Neural progenitor cell (in vitro differentiated cells): Measurements from ENCODE around the gene TNIP1. TPM values are rescaled to one million over a fixed set of nuclear protein-coding genes. Genes with fewer than 3 reads are reported as not detected.

Experiments used
- DNase-seq: peaks from one replicate; pipeline ENCODE4 v3.0.0-alpha.2; 2016; ENCODE audit warnings: low spot score
- H2AFZ ChIP-seq: fragments of 200-600 bp; sonication (generic); replicated peaks from 2 replicates; pipeline ENCODE4 v1.6.1; 2016; ENCODE audit warnings: antibody characterized with exemption
- H3F3A ChIP-seq: fragments of 200-600 bp; sonication (generic); 2 replicates; pipeline ENCODE4 v1.6.1; 2016; ENCODE audit warnings: antibody characterized with exemption, low read depth
- H3K27ac ChIP-seq: fragments of 200-600 bp; sonication (generic); 2 replicates; pipeline ENCODE4 v1.5.1; 2016; ENCODE audit warnings: mild to moderate bottlenecking
- H3K27me3 ChIP-seq: fragments of 200-600 bp; sonication (generic); 2 replicates; pipeline ENCODE4 v1.6.1; 2016; ENCODE audit warnings: mild to moderate bottlenecking, moderate library complexity
- H3K36me3 ChIP-seq: fragments of 200-600 bp; sonication (generic); 2 replicates; pipeline ENCODE4 v1.5.1; 2016
- H3K4me1 ChIP-seq: fragments of 200-600 bp; sonication (generic); 2 replicates; pipeline ENCODE4 v1.6.1; 2016; ENCODE audit warnings: mixed run types
- H3K4me2 ChIP-seq: fragments of 200-600 bp; sonication (generic); 2 replicates; pipeline ENCODE4 v1.6.1; 2016
- H3K4me3 ChIP-seq: fragments of 200-600 bp; sonication (generic); 2 replicates; pipeline ENCODE4 v1.5.1; 2016
- H3K79me2 ChIP-seq: fragments of 200-600 bp; sonication (generic); 2 replicates; pipeline ENCODE4 v1.6.1; 2016; ENCODE audit warnings: low read depth
- H3K9ac ChIP-seq: fragments of 200-600 bp; sonication (generic); 2 replicates; pipeline ENCODE4 v1.6.1; 2016
- H3K9me3 ChIP-seq: fragments of 200-600 bp; sonication (generic); 2 replicates; pipeline ENCODE4 v1.5.1; 2016; ENCODE audit warnings: low read depth
- H4K20me1 ChIP-seq: fragments of 200-600 bp; sonication (generic); 2 replicates; pipeline ENCODE4 v1.6.1; 2016; ENCODE audit warnings: low read depth
- H3K27ac Mint-ChIP-seq: 3 replicates; pipeline ENCODE4 v1.8.0; 2021; ENCODE audit warnings: mixed read lengths
- H3K27me3 Mint-ChIP-seq: 2 replicates; pipeline ENCODE4 v1.8.0; 2022; ENCODE audit warnings: low read depth, mild to moderate bottlenecking, inconsistent platforms, moderate library complexity, mixed read lengths; ENCODE audit not compliant: insufficient read depth
- H3K36me3 Mint-ChIP-seq: 3 replicates; pipeline ENCODE4 v1.8.0; 2021; ENCODE audit warnings: mixed read lengths
- H3K4me1 Mint-ChIP-seq: 3 replicates; pipeline ENCODE4 v1.8.0; 2021; ENCODE audit warnings: mixed read lengths
- H3K4me3 Mint-ChIP-seq: 3 replicates; pipeline ENCODE4 v1.8.0; 2021; ENCODE audit warnings: mild to moderate bottlenecking, moderate library complexity, mixed read lengths
- H3K9me3 Mint-ChIP-seq: 3 replicates; pipeline ENCODE4 v1.8.0; 2020; ENCODE audit warnings: mixed read lengths
- CTCF ChIP-seq: fragments of 200-600 bp; sonication (generic); IDR thresholded peaks from 2 replicates; pipeline ENCODE4 v1.5.1; 2017; ENCODE audit warnings: antibody characterized with exemption, mild to moderate bottlenecking
- EZH2 ChIP-seq: fragments of 200-600 bp; sonication (generic); IDR thresholded peaks from 2 replicates; pipeline ENCODE4 v1.6.1; 2017; ENCODE audit warnings: antibody characterized with exemption, mild to moderate bottlenecking, moderate library complexity
- EZH2phosphoT487 ChIP-seq: fragments of 200-600 bp; sonication (generic); IDR thresholded peaks from 2 replicates; pipeline ENCODE4 v1.6.1; 2017; ENCODE audit warnings: antibody characterized with exemption
- total RNA-seq: library from RNA; depleted of rRNA; stranded (reverse); fragments of >200 nt; gene quantifications from 2 replicates; pipeline ENCODE4 v1.2.3, GENCODE V29; 2015; ENCODE audit warnings: low replicate concordance

TNIP1 gene
- total RNA-seq, 1 donor from 2014 or later, result 33.5 TPM

- Mint-ChIP-seq H3K4me3 (no peak overlapping the region), H3K27me3 (peaks cover 4% of the 10 kb centered on the region), H3K9me3 (no peaks in the 10 kb centered on the region), H3K27ac (no peak overlapping the region), H3K4me1 (peaks cover under 1% of the 10 kb centered on the region), H3K36me3 (peaks cover 7% of the 10 kb centered on the region)
- Histone ChIP-seq H3K4me3 (no peak overlapping the region), H3K4me2 (no peak overlapping the region), H3K27me3 (peaks cover 9% of the 10 kb centered on the region), H3K27ac (no peak overlapping the region), H3K9me3 (no peaks in the 10 kb centered on the region), H3K4me1 (no peaks in the 10 kb centered on the region), H3K36me3 (no peaks in the 10 kb centered on the region), H3K9ac (no peak overlapping the region), H4K20me1 (no peaks in the 10 kb centered on the region), H3K79me2 (no peaks in the 10 kb centered on the region), H2AFZ (no peak overlapping the region), H3F3A (no peaks in the 10 kb centered on the region)
- TF ChIP-seq EZH2 (no peak), EZH2phosphoT487 (no peak), CTCF (no peak)
- no peak for DNase-seq
Observed at GRCh38 chr5:151026088-151026487, 54.7 kb downstream of the TNIP1 start.

DNA sequence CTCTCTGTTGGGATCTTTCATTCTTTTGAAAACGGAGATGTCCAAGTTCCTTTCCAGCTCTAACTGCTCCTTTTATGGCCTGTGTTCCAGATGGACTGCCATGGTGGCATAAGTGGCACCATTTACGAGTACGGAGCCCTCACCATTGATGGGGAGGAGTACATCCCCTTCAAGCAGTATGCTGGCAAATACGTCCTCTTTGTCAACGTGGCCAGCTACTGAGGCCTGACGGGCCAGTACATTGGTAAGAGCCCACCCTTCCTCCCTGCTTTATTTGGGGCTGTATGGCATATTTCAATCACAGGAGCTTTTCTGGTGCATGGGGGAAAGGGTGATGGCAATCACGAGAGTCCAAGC is 55.6 kb downstream of the TNIP1 start:
- no peaks in the 10 kb centered on the region for H3K79me2 ChIP-seq
- peaks cover 4% of the 10 kb centered on the region for H3K4me1 Mint-ChIP-seq
- H3K9ac ChIP-seq, result no peak overlapping the region
- H3K36me3 ChIP-seq, result no peaks in the 10 kb centered on the region
- no peak overlapping the region for H3K4me3 Mint-ChIP-seq
- no peak overlapping the region for H3K27ac Mint-ChIP-seq
- H3K9me3 ChIP-seq, result no peaks in the 10 kb centered on the region
- no peaks in the 10 kb centered on the region for H3K9me3 Mint-ChIP-seq
- TF ChIP-seq EZH2phosphoT487 (no peak), CTCF (no peak), EZH2 (no peak)
- no peaks in the 10 kb centered on the region for H4K20me1 ChIP-seq
- H3F3A ChIP-seq, result no peaks in the 10 kb centered on the region
- peaks cover 7% of the 10 kb centered on the region for H3K36me3 Mint-ChIP-seq
- no peak for DNase-seq
- H3K27me3 ChIP-seq, result peaks cover 15% of the 10 kb centered on the region
- no peak overlapping the region for H3K27ac ChIP-seq
- peaks cover 4% of the 10 kb centered on the region for H3K27me3 Mint-ChIP-seq
- H3K4me2 ChIP-seq, result no peak overlapping the region
- no peak overlapping the region for H2AFZ ChIP-seq
- no peak overlapping the region for H3K4me3 ChIP-seq
- no peaks in the 10 kb centered on the region for H3K4me1 ChIP-seq

GRCh38 chr5:151024440-151025249 is 56.2 kb downstream of the TNIP1 start:
- H3K27me3 Mint-ChIP-seq, result peaks cover 4% of the 10 kb centered on the region
- no peaks in the 10 kb centered on the region for H3K9me3 Mint-ChIP-seq
- no peak overlapping the region for H3K27ac Mint-ChIP-seq
- H3K36me3 Mint-ChIP-seq, result peaks cover 6% of the 10 kb centered on the region
- peaks cover 4% of the 10 kb centered on the region for H3K4me1 Mint-ChIP-seq
- DNase-seq, result no peak
- no peak for TF ChIP-seq CTCF
- TF ChIP-seq EZH2phosphoT487, result no peak
- no peak for TF ChIP-seq EZH2
- Histone ChIP-seq H3K36me3 (no peaks in the 10 kb centered on the region), H3K9me3 (no peaks in the 10 kb centered on the region), H3K4me3 (no peak overlapping the region), H3K9ac (no peak overlapping the region), H4K20me1 (no peaks in the 10 kb centered on the region), H3F3A (no peaks in the 10 kb centered on the region), H3K27ac (no peak overlapping the region), H2AFZ (no peak overlapping the region), H3K4me1 (no peaks in the 10 kb centered on the region), H3K27me3 (peaks cover 19% of the 10 kb centered on the region), H3K4me2 (no peak overlapping the region), H3K79me2 (no peaks in the 10 kb centered on the region)
- no peak overlapping the region for H3K4me3 Mint-ChIP-seq
